HG02763 (cell line): ENCODE results near the gene ARFGAP3.
"Not testable (repeated sequence)": the region's sequence is repeated elsewhere in the genome, so short reads cannot be mapped to it uniquely, and the experiment has no call there.

ENCODE experiments used
- ATAC-seq: cut with Tn5 transposase; IDR thresholded peaks from one replicate; pipeline ENCODE4 v1.9.1; 2021; ENCODE audit warnings: mild to moderate bottlenecking, moderate library complexity; ENCODE audit not compliant: unreplicated experiment

ARFGAP3 gene

DNA sequence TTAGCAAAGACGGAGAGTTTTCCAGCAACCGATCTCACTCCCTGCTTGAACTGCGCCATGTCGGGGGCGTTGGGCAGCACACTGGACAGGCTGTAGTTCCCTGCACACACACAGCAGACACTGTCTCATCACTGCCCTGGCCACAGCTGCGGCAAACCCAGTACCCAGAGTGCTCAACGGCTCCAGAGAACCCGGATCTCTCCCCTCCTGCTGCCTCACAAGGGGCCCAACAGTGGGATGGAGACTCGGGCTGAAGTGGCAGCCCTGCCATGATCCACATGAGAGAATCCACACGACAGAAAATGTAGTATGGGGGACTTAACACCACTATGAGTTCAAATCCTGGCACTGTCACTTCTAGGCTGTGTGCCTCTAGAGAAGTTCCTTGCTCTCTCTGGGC lies 58.0 kb downstream of the ARFGAP3 start:
- ATAC-seq: no peak

DNA sequence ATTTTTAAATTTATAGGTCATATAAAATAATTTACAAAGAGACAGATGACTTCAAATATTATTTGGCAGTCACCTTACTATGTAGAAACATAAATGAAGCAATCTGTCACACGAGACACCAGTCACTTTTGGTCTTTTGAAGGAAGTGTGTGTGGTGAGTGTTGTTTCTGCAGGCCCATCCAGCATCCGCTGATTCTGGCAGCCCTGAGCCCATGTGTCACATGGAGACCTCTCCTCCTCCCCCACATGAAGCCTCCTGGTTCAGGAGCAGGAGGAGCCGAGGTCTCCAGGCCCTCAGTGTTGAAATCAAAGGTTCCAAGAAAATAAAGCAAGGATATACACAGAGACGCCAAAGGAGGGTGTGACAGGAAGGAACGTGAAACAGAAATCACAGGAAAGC lies 60.1 kb downstream of the ARFGAP3 start:
- no peak for ATAC-seq

- no peak for ATAC-seq
Observed at GRCh38 chr22:42796081-42796480, 61.0 kb downstream of the ARFGAP3 start.

GRCh38 chr22:42794551-42795510 lies 62.2 kb downstream of the ARFGAP3 start:
- no peak for ATAC-seq

- no peak for ATAC-seq
Observed at GRCh38 chr22:42793848-42794405, 63.1 kb downstream of the ARFGAP3 start.

DNA sequence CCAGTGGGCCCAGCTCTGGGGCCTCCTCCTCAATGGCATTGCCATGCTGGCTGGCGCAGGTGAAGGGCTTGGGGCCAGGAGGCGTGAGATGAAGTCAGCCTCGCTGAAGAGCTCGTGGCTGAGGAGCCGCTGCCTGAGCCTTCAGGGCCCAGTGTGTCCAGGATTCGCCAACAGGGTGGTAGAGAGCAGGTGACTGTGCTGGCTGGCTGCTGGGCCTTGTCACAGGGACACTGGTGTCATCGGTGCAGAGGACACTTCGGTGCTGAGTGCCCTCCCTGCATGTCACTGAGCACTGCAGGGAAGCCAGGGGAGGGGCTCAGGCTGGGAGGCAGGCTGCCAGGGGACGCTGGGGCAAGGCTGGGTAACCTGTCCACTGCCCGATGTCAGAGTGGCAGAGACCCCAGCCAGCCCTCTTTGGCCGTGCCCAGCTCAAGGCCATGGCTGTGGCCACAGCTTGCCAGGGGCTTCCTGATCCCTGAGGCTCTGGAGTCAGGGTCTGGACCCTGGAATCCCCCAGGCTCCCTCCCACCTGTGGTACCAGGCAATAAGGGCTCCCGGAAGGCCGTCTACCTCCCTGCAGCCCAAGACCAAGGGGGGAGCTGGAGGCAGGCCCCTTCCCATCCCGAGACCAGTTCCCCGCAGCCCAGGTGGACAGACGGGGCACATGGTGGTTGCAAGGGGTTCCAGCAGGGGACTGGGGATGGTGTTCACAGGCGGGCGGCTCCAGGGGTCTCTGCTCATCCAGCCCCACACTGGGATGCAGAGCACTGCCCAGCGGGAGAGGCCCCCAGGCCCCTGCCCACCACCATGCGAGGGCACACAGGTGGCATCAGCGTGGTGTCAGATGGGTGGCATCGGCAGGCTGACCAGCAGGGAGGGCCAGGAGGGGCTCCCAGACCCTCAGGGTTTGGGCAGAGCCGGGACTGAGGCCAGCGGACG lies 63.9 kb downstream of the ARFGAP3 start:
- no peak for ATAC-seq

- no peak for ATAC-seq
Observed at GRCh38 chr22:42792453-42792908, 64.6 kb downstream of the ARFGAP3 start.

DNA sequence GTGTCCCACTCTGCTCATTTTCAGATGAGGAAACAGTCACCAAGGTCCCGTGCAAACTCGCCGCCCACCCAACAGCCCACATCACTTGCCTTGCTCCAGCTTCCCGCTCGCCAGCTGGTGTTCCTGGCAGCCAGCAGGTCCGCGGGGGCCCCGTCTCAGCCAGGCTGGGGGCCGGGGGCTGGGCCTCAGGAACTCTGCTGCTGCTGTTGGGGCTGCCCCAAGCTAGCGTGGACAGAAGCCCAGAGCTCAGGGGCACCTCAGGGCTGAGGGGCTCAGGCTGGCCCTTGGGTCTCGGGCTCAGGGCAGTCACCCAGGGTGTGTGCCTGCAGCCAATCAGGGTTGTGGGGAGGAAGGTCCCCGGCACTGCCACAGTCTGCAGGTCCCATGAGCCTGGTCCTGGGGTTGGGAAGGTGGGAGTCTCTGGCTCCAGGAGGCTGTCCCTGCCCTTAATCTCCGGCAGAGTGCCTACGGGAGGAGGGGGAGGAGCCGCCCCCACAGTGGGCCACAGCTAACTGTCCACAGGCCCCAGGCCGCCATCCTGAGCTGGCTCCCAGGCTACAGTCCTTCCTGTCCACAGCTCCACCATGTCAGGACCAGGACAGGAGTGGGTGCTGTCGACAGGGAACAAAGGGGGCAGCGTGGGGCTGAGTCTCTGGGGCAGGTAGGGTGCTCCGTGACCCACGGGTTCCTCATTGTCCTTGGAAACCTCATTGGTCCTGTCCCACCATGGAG lies 65.2 kb downstream of the ARFGAP3 start:
- ATAC-seq: no peak

- no peak for ATAC-seq
Observed at GRCh38 chr22:42788466-42788865, 68.6 kb downstream of the ARFGAP3 start.

GRCh38 chr22:42788021-42788420 lies 69.1 kb downstream of the ARFGAP3 start:
- ATAC-seq: no peak

GRCh38 chr22:42787357-42787736 lies 69.7 kb downstream of the ARFGAP3 start:
- no peak for ATAC-seq

- ATAC-seq: no peak
Observed at GRCh38 chr22:42786606-42787356, 70.3 kb downstream of the ARFGAP3 start.

DNA sequence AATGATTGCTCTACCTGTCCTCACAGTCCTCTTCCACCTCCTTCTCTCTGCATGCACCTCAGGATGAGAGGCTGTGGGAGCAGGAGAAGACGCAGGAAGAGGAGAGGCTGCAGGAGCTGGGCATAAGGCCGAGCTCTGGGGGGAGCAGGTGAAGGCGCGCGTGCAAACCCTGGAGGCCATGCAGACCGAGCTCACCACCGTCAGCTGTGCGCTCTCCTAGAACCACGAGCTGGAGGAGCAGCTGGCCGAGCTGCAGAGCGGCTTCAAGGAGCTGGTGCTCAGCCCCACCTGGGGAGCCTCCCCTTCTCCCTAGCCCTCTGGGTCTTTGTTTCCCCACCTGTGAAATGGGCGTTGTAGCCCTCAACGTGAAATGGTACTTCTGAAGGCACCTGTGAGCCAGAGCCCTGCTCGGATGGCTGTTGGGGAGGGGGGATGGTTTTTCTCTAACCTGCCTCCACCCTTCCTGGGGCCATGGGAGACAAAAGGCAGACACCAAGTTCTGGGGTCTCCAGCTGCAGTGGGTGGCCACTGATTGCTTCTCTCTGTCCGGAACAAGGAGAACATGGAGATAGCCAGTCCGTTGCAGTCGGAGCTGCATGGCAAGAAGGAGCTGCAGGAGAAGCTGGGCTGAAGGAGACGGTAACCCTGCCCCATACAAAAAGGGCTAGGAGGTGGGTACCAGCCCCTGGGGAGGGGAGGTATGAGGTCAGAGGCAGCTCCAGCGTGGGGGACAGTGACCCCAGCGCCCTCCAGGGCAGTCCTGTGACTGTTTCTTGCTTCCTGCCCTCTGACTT lies 71.2 kb downstream of the ARFGAP3 start:
- ATAC-seq: no peak

DNA sequence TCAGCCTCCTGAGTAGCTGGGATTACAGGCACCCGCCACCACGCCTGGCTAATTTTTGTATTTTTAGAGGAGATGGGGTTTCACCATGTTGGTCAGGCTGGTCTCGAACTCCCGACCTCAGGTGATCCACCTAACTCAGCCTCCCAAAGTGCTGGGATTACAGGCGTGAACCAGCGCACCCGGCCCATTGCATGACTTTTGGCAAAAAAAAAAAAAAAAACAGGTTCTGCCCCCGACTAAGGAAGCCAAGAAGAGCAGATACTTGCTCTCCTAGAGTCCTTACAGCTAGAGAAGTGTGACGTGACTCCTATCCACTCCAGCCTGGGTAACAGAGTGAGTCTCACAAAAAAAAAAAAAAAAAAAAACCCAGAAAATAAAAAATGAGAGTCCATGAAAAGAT lies 74.8 kb downstream of the ARFGAP3 start:
- not testable (repeated sequence) for ATAC-seq

DNA sequence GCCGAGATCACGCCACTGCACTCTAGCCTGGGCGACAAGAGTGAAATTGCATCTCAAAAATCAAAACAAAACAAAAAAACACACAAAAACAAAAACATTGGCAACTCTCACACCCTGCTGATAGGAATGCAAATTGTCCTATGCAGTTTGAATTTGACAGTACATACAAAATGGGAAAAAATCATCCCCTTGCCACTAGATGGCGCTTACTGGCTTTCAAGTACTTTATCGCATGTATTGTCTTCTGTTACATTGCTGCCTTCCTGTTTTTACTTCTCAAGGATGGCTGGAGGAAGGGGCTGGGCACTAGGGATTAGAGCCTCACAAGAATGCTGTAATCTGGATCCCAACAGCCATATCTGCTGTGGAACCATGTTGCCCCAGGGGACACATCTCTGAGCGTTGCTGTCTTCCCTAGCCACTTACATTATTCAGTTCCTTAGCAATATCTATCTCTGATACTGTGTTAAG lies 77.0 kb downstream of the ARFGAP3 start:
- ATAC-seq: no peak

DNA sequence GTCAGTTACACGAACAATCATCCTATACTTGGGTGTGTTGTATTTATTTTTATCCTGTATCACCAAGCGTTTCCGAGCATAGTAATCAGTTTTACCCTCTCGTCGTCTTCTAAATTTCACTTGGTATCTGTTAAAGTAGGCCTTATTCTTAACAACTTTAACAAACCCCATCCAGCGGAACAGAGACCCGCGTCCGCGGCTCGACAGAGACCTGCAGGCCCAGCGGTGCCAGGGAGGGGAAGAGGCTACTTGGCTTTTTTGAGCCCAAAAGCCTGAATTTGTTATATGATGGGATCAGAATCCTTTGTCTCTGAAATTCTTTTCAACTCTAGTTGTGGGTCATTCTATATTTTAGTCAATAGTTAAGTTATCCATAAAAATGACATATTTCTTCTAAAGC lies 79.9 kb downstream of the ARFGAP3 start:
- ATAC-seq: no peak

GRCh38 chr22:42773167-42773566 lies 83.9 kb downstream of the ARFGAP3 start:
- no peak for ATAC-seq

- ATAC-seq: no peak
Observed at GRCh38 chr22:42772647-42773046, 84.4 kb downstream of the ARFGAP3 start.
